IPS DF 19.7 (cell line): ENCODE measurements around the gene ADA.
"Not testable (repeated sequence)": the region's sequence is repeated elsewhere in the genome, so short reads cannot be mapped to it uniquely, and the experiment has no call there.

ENCODE experiments used
- DNase-seq: peaks from one replicate; pipeline ENCODE4 v3.0.0-alpha.2; 2013; ENCODE audit warnings: low read depth, low spot score

ADA gene

GRCh38 chr20:44678990-44679611, 27.6 kb upstream of the ADA start:
- DNase-seq = no peak

- DNase-seq = no peak
Observed at GRCh38 chr20:44678242-44678641, 26.7 kb upstream of the ADA start.

GRCh38 chr20:44672318-44672902, 20.9 kb upstream of the ADA start:
- not testable (repeated sequence) for DNase-seq

- not testable (repeated sequence) for DNase-seq
Observed at GRCh38 chr20:44671541-44671940, 20.0 kb upstream of the ADA start.

- DNase-seq = not testable (repeated sequence)
Observed at GRCh38 chr20:44670851-44671250, 19.4 kb upstream of the ADA start.

GRCh38 chr20:44666066-44666465, 14.6 kb upstream of the ADA start:
- DNase-seq = no peak

- no peak for DNase-seq
Observed at GRCh38 chr20:44664131-44664530, 12.6 kb upstream of the ADA start.

- DNase-seq = no peak
Observed at GRCh38 chr20:44662261-44662660, 10.8 kb upstream of the ADA start.

- DNase-seq = no peak
Observed at GRCh38 chr20:44660581-44660980, 9.1 kb upstream of the ADA start.

- DNase-seq = no peak
Observed at GRCh38 chr20:44659931-44660330, 8.4 kb upstream of the ADA start.

GRCh38 chr20:44658810-44659209, 7.3 kb upstream of the ADA start:
- no peak for DNase-seq

GRCh38 chr20:44657875-44658274, 6.4 kb upstream of the ADA start:
- DNase-seq = no peak

GRCh38 chr20:44656448-44656847, 4.9 kb upstream of the ADA start:
- no peak for DNase-seq

- DNase-seq = not testable (repeated sequence)
Observed at GRCh38 chr20:44654210-44654609, 2.7 kb upstream of the ADA start.

- no peak for DNase-seq
Observed at GRCh38 chr20:44653546-44653945, 2.0 kb upstream of the ADA start.

GRCh38 chr20:44651434-44651683, 140 bp downstream of the ADA start:
- no peak for DNase-seq

- DNase-seq = no peak
Observed at GRCh38 chr20:44650771-44651433, 597 bp downstream of the ADA start.

GRCh38 chr20:44649976-44650375, 1.5 kb downstream of the ADA start:
- no peak for DNase-seq

GRCh38 chr20:44649126-44649525, 2.4 kb downstream of the ADA start:
- DNase-seq = no peak

- DNase-seq = no peak
Observed at GRCh38 chr20:44648579-44648978, 2.9 kb downstream of the ADA start.

GRCh38 chr20:44648068-44648467, 3.4 kb downstream of the ADA start:
- no peak for DNase-seq

GRCh38 chr20:44646641-44647274, 4.7 kb downstream of the ADA start:
- no peak for DNase-seq

GRCh38 chr20:44646023-44646640, 5.4 kb downstream of the ADA start:
- no peak for DNase-seq
